A375 (cell line): ENCODE data around the gene RAB9A. TPM values are rescaled to one million over a fixed set of nuclear protein-coding genes. Genes with fewer than 3 reads are reported as not detected.

ENCODE experiments used
- total RNA-seq: library from RNA; depleted of rRNA; stranded (reverse); fragments of >200 nt; shearing (Covaris generic); gene quantifications from 2 replicates; pipeline ENCODE4 v1.2.3, GENCODE V29; 2014; rRNA removed

The RAB9A gene
- 22.3 and 24.0 TPM in 2 replicates for total RNA-seq

GRCh38 chrX:13688958-13689740, at the start of gene RAB9A:
Gene RAB9A (plus strand): TSS chrX:13689128. CDS start chrX:13708747, 19,619 bp downstream.

GRCh38 chrX:13652850-13653693, 35.9 kb upstream of the RAB9A start, which contains the start of gene TCEANC:
Gene TCEANC (plus strand): TSS chrX:13653141. CDS start chrX:13662509, 9,368 bp downstream.

GRCh38 chrX:13734278-13735172, 45.6 kb downstream of the RAB9A start, which contains the start of the genes OFD1 and TRAPPC2:
Gene OFD1 (plus strand): TSS chrX:13734748. CDS start chrX:13735072, 324 bp downstream.
Gene TRAPPC2 (minus strand): TSS chrX:13734620. CDS start chrX:13719963, 14,657 bp downstream.

Other genes with a start within 250 kb of the RAB9A start
- not detected in 2 replicates for gene EGFL6, start 119.5 kb upstream of the RAB9A start, total RNA-seq
- 0.57 and 0.58 TPM in 2 replicates for gene TCEANC, start 36.0 kb upstream of the RAB9A start, total RNA-seq
- gene TRAPPC2, start 45.5 kb downstream of the RAB9A start, total RNA-seq, result 7.3 and 8.9 TPM in 2 replicates
- gene OFD1, start 45.6 kb downstream of the RAB9A start, total RNA-seq, result 16.6 and 19.8 TPM in 2 replicates
- gene GPM6B, start 128.0 kb downstream of the RAB9A start, total RNA-seq, result 0.23 TPM in 1 of 2 replicates, not detected in the other